GM12875 (cell line): ENCODE measurements around the gene MEAK7.

Experiments used
- H3K4me3 ChIP-seq: one replicate; pipeline ENCODE4 v1.5.1; 2011; ENCODE audit warnings: low read depth, low read length, control low read depth
- TF ChIP-seq, protein P1 (sequence below): IDR thresholded peaks from 2 replicates; pipeline ENCODE4 v1.5.1; 2011; ENCODE audit warnings: low read depth, mild to moderate bottlenecking, control low read depth, inconsistent platforms, low read length, moderate library complexity, borderline replicate concordance; ENCODE audit not compliant: insufficient read depth

MEAK7 gene

DNA sequence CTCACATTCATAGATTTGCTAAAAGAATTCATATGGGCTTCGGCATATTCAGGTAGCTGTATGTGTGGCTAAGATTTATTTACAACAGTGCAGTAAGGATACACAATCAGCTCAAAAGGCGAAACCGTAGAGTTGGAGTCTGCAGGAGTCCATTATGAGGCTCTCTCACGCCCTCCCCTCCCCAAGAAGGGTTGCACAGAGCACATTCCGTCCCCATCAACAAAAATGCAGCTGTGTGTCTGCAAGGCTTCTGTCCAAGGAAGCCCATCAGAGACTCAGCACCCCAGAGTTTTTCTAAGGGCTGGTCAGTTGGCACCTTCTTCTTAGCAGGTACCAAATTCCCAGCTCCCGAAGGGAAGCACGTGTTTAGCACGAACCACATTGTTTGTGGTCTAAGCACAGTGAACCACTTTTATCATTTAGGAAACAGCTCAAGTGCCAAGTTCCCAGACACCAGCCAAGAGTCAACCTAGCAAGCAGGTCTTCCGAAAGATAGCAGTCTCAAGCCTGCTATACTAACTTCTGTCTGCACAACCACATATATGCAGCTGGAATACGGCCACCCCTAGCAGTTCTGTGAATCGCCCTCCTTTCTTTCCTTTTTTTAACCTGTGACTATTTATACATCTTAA, 28.5 kb upstream of the MEAK7 start:
- no peak overlapping the region for H3K4me3 ChIP-seq
- TF ChIP-seq, protein P1, sequence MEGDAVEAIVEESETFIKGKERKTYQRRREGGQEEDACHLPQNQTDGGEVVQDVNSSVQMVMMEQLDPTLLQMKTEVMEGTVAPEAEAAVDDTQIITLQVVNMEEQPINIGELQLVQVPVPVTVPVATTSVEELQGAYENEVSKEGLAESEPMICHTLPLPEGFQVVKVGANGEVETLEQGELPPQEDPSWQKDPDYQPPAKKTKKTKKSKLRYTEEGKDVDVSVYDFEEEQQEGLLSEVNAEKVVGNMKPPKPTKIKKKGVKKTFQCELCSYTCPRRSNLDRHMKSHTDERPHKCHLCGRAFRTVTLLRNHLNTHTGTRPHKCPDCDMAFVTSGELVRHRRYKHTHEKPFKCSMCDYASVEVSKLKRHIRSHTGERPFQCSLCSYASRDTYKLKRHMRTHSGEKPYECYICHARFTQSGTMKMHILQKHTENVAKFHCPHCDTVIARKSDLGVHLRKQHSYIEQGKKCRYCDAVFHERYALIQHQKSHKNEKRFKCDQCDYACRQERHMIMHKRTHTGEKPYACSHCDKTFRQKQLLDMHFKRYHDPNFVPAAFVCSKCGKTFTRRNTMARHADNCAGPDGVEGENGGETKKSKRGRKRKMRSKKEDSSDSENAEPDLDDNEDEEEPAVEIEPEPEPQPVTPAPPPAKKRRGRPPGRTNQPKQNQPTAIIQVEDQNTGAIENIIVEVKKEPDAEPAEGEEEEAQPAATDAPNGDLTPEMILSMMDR, result no peak

DNA sequence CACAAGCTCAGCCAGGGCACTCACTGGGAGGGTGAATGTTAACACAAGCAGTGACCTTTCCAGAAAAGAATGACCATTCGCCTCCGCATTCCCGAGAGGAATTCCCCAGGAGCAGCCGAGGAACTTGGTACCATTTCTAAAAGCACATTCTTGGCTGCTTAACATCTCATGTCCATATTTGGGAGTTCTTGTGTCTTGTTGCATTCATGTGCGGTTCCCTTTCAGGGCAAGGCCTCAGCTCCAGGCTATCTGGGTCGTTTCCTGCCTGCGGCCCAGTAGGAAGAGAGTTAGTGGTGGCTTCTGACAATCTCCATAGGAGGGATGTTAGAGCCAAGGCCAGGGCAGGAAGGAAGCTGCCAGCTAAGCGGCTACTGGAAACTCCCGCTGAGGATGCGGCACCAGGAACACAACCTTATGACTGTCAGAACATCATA, 27.8 kb upstream of the MEAK7 start:
- H3K4me3 ChIP-seq, result no peak overlapping the region
- TF ChIP-seq, protein P1, result no peak

DNA sequence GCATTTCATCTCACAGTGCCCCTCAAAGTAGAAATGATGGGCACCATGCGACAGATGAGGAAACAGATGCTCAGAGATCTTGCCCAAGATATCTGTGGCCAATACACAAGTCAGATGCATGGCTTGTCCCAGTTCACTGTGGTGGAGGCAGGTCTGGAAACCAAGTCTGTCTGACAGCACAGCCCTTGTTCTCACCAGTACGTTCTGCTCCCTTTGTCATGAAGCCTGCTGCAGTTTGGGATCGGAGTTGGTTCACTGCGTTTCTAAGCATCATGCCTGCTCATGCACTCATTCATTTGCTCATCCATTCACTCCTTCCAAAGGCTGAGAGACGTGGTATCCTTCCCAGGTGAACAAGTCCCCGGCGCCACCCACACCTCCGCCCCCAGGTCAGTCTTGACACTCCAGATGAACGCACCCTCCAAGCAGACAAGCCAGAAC, 27.2 kb upstream of the MEAK7 start:
- TF ChIP-seq, protein P1, result no peak
- no peak overlapping the region for H3K4me3 ChIP-seq

DNA sequence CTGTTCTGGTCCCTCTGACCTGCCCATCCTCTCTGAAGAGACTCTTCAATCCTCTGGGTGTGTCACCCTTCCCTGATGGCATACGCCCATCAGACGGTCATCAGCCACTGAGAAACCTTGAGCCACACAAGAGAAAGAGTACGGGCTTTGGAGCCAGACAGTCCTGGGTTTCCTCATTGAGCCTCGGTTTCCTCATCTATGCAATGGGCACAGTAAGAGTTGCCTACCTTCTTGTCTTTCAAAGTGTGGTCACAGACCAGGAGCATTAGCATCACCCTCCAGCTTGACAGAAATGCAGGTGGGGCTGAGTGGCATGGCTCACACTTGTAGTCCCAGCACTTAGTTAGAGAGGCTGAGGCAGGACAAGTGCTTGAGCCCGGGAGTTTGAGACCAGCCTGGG, 26.1 kb upstream of the MEAK7 start:
- TF ChIP-seq, protein P1, result no peak
- no peak overlapping the region for H3K4me3 ChIP-seq

DNA sequence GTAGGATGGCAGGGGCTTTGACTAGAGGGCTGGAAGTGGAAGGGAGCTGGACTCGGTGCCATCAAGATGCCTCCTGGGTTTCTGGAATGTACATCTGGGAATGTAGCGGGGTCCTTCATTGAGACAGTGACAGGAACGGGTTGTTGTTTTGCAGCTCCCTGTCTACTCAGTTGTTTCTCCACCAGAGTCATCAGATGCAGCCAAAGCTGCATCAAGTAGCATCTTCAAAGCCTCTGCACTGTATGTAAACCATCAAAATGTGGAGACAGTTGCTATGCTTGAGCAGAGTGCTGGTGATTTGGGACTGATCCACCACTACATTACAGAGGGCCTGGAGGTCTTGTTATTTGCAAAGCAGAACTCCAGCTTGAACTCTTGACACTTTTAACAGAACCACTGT, 25.1 kb upstream of the MEAK7 start:
- TF ChIP-seq, protein P1, result no peak

GRCh38 chr16:84528322-84528721, 23.9 kb upstream of the MEAK7 start:
- no peak overlapping the region for H3K4me3 ChIP-seq
- TF ChIP-seq, protein P1, result no peak

More for the DNA sequence above, 25.1 kb upstream of the MEAK7 start:
- H3K4me3 ChIP-seq, result no peak overlapping the region

DNA sequence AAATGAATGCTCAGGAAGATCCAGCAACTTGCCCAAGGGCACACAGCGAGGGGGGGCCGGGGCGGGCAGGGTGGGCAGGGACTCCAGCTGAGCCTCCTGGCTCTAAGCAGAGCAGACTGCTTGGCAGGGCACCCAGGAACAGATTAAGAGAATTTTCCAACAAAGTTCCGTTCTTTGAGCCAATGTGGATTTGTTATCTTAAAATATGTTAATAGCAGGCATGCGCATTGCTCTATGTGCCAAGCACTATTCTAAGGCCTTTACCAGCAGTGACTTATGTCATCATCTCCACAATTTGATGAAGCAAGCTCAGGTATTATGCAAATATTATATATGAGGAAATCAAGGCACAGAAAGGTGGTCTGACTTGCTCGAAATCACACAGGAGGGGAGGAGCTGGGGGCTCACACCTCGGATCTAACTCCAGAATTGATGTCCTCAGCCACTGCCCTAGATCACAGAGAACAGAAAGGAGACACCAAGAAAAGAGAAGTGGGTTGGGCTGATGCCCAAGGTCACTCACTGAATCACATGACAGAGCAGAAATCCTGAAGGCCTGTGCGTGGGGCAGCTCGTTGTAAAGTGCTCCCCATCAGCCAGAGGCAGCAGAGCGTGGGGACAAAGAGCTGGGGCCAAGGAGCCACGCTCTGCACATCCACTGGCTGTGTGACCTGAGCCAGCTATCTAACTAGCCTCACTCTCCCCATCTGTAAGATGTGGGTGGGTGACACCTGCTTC, 23.2 kb upstream of the MEAK7 start:
- TF ChIP-seq, protein P1, result no peak
- no peak overlapping the region for H3K4me3 ChIP-seq
